IMR-90 (cell line): ENCODE measurements around the gene VPS33A. TPM values are rescaled to one million over a fixed set of nuclear protein-coding genes. Genes with fewer than 3 reads are reported as not detected.

Source experiments
- ATAC-seq: fragments of 200-7000 bp; cut with Tn5 transposase; 2 replicates; pipeline ENCODE4 v1.9.1; 2020; ENCODE audit warnings: low read depth, mild to moderate bottlenecking, moderate library complexity
- BruUV-seq: library from RNA; stranded (reverse); fragments of 400-500 nt; replicated peaks from 2 replicates; lab custom pipeline; 2021; lab: Mats Ljungman, UMichigan
- CTCF ChIA-PET: fragments of 300-600 bp; formaldehyde crosslinking; extraction: SDS; loops from one replicate; lab custom pipeline; 2021; ENCODE audit warnings: antibody characterized with exemption; lab: Yijun Ruan, JAX
- POLR2A ChIA-PET: fragments of 300-600 bp; sonication (Branson Sonifier 250); formaldehyde crosslinking; loops from one replicate; lab custom pipeline; 2022; ENCODE audit warnings: antibody characterized with exemption; ENCODE audit not compliant: unreplicated experiment; lab: Charles Lee
- DNase-seq: peaks from one replicate; pipeline ENCODE4 v3.0.0; 2013
- H2AFZ ChIP-seq: replicated peaks from 2 replicates; pipeline ENCODE3; 2013; ENCODE audit warnings: low read length, mild to moderate bottlenecking; ENCODE audit not compliant: poor library complexity
- H2AK5ac ChIP-seq: 2 replicates; pipeline ENCODE4 v1.6.1; 2013; ENCODE audit warnings: low read depth, low read length, inconsistent platforms
- H2AK9ac ChIP-seq: replicated peaks from 2 replicates; pipeline ENCODE3; 2013; ENCODE audit warnings: mild to moderate bottlenecking, low read depth, low read length, moderate library complexity; ENCODE audit not compliant: poor library complexity
- H2BK120ac ChIP-seq: 2 replicates; pipeline ENCODE4 v1.6.1; 2013; ENCODE audit warnings: low read depth, low read length, inconsistent platforms
- H2BK15ac ChIP-seq: 3 replicates; pipeline ENCODE4 v1.6.1; 2013; ENCODE audit warnings: low read depth, low read length, inconsistent platforms
- H2BK20ac ChIP-seq: 2 replicates; pipeline ENCODE4 v1.6.1; 2013; ENCODE audit warnings: low read depth, mild to moderate bottlenecking, inconsistent platforms, low read length, moderate library complexity
- H2BK5ac ChIP-seq: 2 replicates; pipeline ENCODE4 v1.6.1; 2013; ENCODE audit warnings: mild to moderate bottlenecking, low read depth, low read length, inconsistent platforms; ENCODE audit not compliant: poor library complexity, severe bottlenecking
- H3K14ac ChIP-seq: replicated peaks from 2 replicates; pipeline ENCODE4 v1.6.1; 2013; ENCODE audit warnings: low read depth, low read length, inconsistent platforms
- H3K18ac ChIP-seq: 2 replicates; pipeline ENCODE4 v1.6.1; 2013; ENCODE audit warnings: low read depth, low read length, control low read depth
- H3K23ac ChIP-seq: 2 replicates; pipeline ENCODE4 v1.6.1; 2013; ENCODE audit warnings: low read depth, low read length, inconsistent platforms
- H3K27ac ChIP-seq: 2 replicates; pipeline ENCODE4 v1.5.1; 2013; ENCODE audit warnings: mild to moderate bottlenecking, control low read depth, low read length; ENCODE audit not compliant: insufficient read depth
- H3K27me3 ChIP-seq: 2 replicates; pipeline ENCODE4 v1.6.1; 2013; ENCODE audit warnings: low read length; ENCODE audit not compliant: control insufficient read depth, insufficient read depth
- H3K36me3 ChIP-seq: 2 replicates; pipeline ENCODE4 v1.6.1; 2013; ENCODE audit warnings: low read length, mixed read lengths; ENCODE audit not compliant: control insufficient read depth, insufficient read depth
- H3K4ac ChIP-seq: 2 replicates; pipeline ENCODE4 v1.6.1; 2013; ENCODE audit warnings: low read depth, low read length, inconsistent platforms
- H3K4me1 ChIP-seq: 2 replicates; pipeline ENCODE4 v1.6.1; 2013; ENCODE audit warnings: low read length, mixed read lengths; ENCODE audit not compliant: control insufficient read depth, insufficient read depth
- H3K4me2 ChIP-seq: 2 replicates; pipeline ENCODE4 v1.6.1; 2013; ENCODE audit warnings: low read depth, mild to moderate bottlenecking, control low read depth, low read length, moderate library complexity
- H3K4me3 ChIP-seq: 2 replicates; pipeline ENCODE4 v1.5.1; 2013; ENCODE audit warnings: low read depth, mild to moderate bottlenecking, control low read depth, low read length, moderate library complexity; ENCODE audit not compliant: insufficient read depth
- H3K56ac ChIP-seq: 2 replicates; pipeline ENCODE4 v1.6.1; 2013; ENCODE audit warnings: low read length, inconsistent platforms; ENCODE audit not compliant: insufficient read depth; ENCODE audit errors: extremely low read depth
- H3K79me1 ChIP-seq, 2 experiments: 2 replicates each; pipeline ENCODE4 v1.6.1; 2013; ENCODE audit warnings: low read length in 2 of 2, inconsistent platforms in 1 of 2, low read depth in 1 of 2
- H3K9ac ChIP-seq: 2 replicates; pipeline ENCODE4 v1.6.1; 2013; ENCODE audit warnings: low read depth, low read length, control low read depth
- H3K9me1 ChIP-seq: 2 replicates; pipeline ENCODE4 v1.6.1; 2013; ENCODE audit warnings: low read length, inconsistent platforms; ENCODE audit not compliant: insufficient read depth
- H3K9me3 ChIP-seq: 2 replicates; pipeline ENCODE4 v1.6.1; 2013; ENCODE audit warnings: low read length; ENCODE audit not compliant: control insufficient read depth, insufficient read depth
- H4K20me1 ChIP-seq: 2 replicates; pipeline ENCODE4 v1.6.1; 2013; ENCODE audit warnings: low read length, inconsistent platforms; ENCODE audit not compliant: insufficient read depth
- H4K5ac ChIP-seq: 2 replicates; pipeline ENCODE4 v1.6.1; 2013; ENCODE audit warnings: mild to moderate bottlenecking, low read depth, low read length, control low read depth
- H4K8ac ChIP-seq, 2 experiments: 2 replicates each; pipeline ENCODE4 v1.6.1; 2013; ENCODE audit warnings: low read depth in 2 of 2, low read length in 2 of 2, control low read depth in 1 of 2, inconsistent platforms in 1 of 2
- H4K91ac ChIP-seq: 2 replicates; pipeline ENCODE4 v1.6.1; 2013; ENCODE audit warnings: low read depth, low read length, inconsistent platforms; ENCODE audit not compliant: insufficient read depth
- BHLHE40 ChIP-seq: fragments of 150-350 bp; IDR thresholded peaks from 2 replicates; pipeline ENCODE4 v1.6.1; 2016; ENCODE audit warnings: mild to moderate bottlenecking, low read depth, low read length
- CEBPB ChIP-seq: IDR thresholded peaks from 2 replicates; pipeline ENCODE4 v1.6.1; 2012; ENCODE audit warnings: low read depth, low read length, improper control_type of control experiment
- CHD1 ChIP-seq: IDR thresholded peaks from 2 replicates; pipeline ENCODE4 v1.6.1; 2012; ENCODE audit warnings: low read depth, low read length, improper control_type of control experiment
- MAFK ChIP-seq: IDR thresholded peaks from 2 replicates; pipeline ENCODE4 v1.6.1; 2012; ENCODE audit warnings: low read depth, low read length, improper control_type of control experiment
- MAZ ChIP-seq: IDR thresholded peaks from 2 replicates; pipeline ENCODE4 v1.6.1; 2012; ENCODE audit warnings: low read depth, mild to moderate bottlenecking, low read length, improper control_type of control experiment, moderate library complexity, borderline replicate concordance
- MXI1 ChIP-seq: IDR thresholded peaks from 2 replicates; pipeline ENCODE4 v1.6.1; 2012; ENCODE audit warnings: low read depth, mild to moderate bottlenecking, low read length, moderate library complexity, borderline replicate concordance
- NFE2L2 ChIP-seq: fragments of 150-350 bp; IDR thresholded peaks from 2 replicates; pipeline ENCODE4 v1.6.1; 2016; ENCODE audit warnings: low read depth, mild to moderate bottlenecking, low read length
- POLR2A ChIP-seq: IDR thresholded peaks from 2 replicates; pipeline ENCODE4 v1.6.1; 2012; ENCODE audit warnings: mild to moderate bottlenecking, low read depth, low read length
- RAD21 ChIP-seq: IDR thresholded peaks from 2 replicates; pipeline ENCODE4 v1.6.1; 2012; ENCODE audit warnings: low read length, improper control_type of control experiment
- RCOR1 ChIP-seq: IDR thresholded peaks from 2 replicates; pipeline ENCODE4 v1.6.1; 2012; ENCODE audit warnings: mild to moderate bottlenecking, low read length, improper control_type of control experiment; ENCODE audit not compliant: insufficient replicate concordance
- SMC3 ChIP-seq: fragments of 150-350 bp; IDR thresholded peaks from 2 replicates; pipeline ENCODE4 v1.6.1; 2016; ENCODE audit warnings: low read depth, mild to moderate bottlenecking, antibody characterized with exemption, low read length, moderate library complexity
- WGBS, 2 experiments: methylation state at CpG; one replicate each; pipeline versions ENCODE4 v1.1.5 to v1.1.7; 2013; ENCODE audit warnings: missing lambda C conversion rate in 2 of 2; ENCODE audit not compliant: insufficient read length in 1 of 2; ENCODE audit errors: extremely low coverage in 2 of 2; 5-methylcytosine and 5-hydroxymethylcytosine counted together
- dilution Hi-C: fragments of 300-500 bp; cut with HindIII; formaldehyde crosslinking; loops from one replicate; pipeline ENCODE4 v1.14.3; 2018; ENCODE audit warnings: low sequenced_read_pairs; ENCODE audit not compliant: unreplicated experiment
- in situ Hi-C: fragments of 300-500 bp; cut with MboI; formaldehyde crosslinking; loops from 3 replicates; pipeline ENCODE4 v1.14.3; 2019; ENCODE audit warnings: low sequenced_read_pairs, inconsistent platforms, mixed read lengths
- intact Hi-C: fragments of 100-400 bp; cut with micrococcal nuclease; formaldehyde crosslinking; loops from 2 replicates; pipeline ENCODE4 v1.10.0; 2022
- polyA plus RNA-seq, 3 experiments: library from polyadenylated mRNA; depleted of rRNA; stranded (reverse); fragments of >200 nt; gene quantifications; 2 replicates each; pipeline ENCODE4 v1.2.3, GENCODE V29; 2012; ENCODE audit warnings: low replicate concordance in 1 of 3
- total RNA-seq: library from RNA; depleted of rRNA; stranded (reverse); fragments of >200 nt; gene quantifications from 2 replicates; pipeline ENCODE4 v1.2.3, GENCODE V29; 2012
- TF ChIP-seq, protein P1 (sequence below): fragments of 150-350 bp; IDR thresholded peaks from 2 replicates; pipeline ENCODE4 v1.6.1; 2017; ENCODE audit warnings: mild to moderate bottlenecking, antibody characterized with exemption, low read length, low read depth
- TF ChIP-seq, protein P2 (sequence below): conservative IDR thresholded peaks from 2 replicates; pipeline ENCODE4 v1.5.1; 2012; ENCODE audit warnings: mild to moderate bottlenecking, low read depth, low read length, improper control_type of control experiment

The VPS33A gene
- total and polyA plus RNA-seq, 2 of the 4 experiments (the other 2 are of a cell fraction) = 14.0 to 20.3 TPM

- Histone ChIP-seq H2BK15ac (no peak overlapping the region), H3K27ac (no peak overlapping the region), H3K27me3 (no peaks in the 10 kb centered on the region), H3K4me3 (no peak overlapping the region), H4K5ac (no peak overlapping the region), H3K18ac (no peak overlapping the region), H3K9me3 (no peaks in the 10 kb centered on the region), H4K91ac (no peak overlapping the region), H3K9me1 (peaks cover 5% of the 10 kb centered on the region; the same call in 1 of the 2 replicates), H2AK5ac (no peak overlapping the region), H3K36me3 (peaks cover 19% of the 10 kb centered on the region), H3K4me2 (no peak overlapping the region), H3K4ac (no peak overlapping the region), H2BK5ac (no peak overlapping the region), H3K14ac (no peak overlapping the region), H2BK20ac (no peak overlapping the region), H2AK9ac (no peak overlapping the region), H4K20me1 (no peaks in the 10 kb centered on the region), H4K8ac (no peak overlapping the region), H3K79me1 (peaks cover 0 to 3% of the 10 kb centered on the region in 2 experiments; a peak in 3 of 4 replicates), H3K4me1 (no peaks in the 10 kb centered on the region), H3K56ac (no peak overlapping the region), H3K9ac (no peak overlapping the region), H3K23ac (no peak overlapping the region), H2AFZ (no peak overlapping the region), H2BK120ac (no peak overlapping the region)
- WGBS, 2 experiments = 100% methylated on average over 5 of the region's 6 CpGs; no CpG with 5 or more reads in 1 of the 2 experiments
- DNase-seq (no peak), ATAC-seq (no peak)
- dilution Hi-C loops = no loop called here
- no TSS peak for BruUV-seq
- ChIA-PET CTCF (no interaction called here), POLR2A (no interaction called here)
- no peak for TF ChIP-seq BHLHE40
- TF ChIP-seq RCOR1 = no peak
- TF ChIP-seq RAD21 = no peak
- TF ChIP-seq, protein P1, sequence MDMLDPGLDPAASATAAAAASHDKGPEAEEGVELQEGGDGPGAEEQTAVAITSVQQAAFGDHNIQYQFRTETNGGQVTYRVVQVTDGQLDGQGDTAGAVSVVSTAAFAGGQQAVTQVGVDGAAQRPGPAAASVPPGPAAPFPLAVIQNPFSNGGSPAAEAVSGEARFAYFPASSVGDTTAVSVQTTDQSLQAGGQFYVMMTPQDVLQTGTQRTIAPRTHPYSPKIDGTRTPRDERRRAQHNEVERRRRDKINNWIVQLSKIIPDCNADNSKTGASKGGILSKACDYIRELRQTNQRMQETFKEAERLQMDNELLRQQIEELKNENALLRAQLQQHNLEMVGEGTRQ = no peak
- TF ChIP-seq NFE2L2 = no peak
- no peak for TF ChIP-seq CHD1
- TF ChIP-seq SMC3 = no peak
- no peak for TF ChIP-seq MXI1
- TF ChIP-seq POLR2A = no peak
- no peak for TF ChIP-seq MAZ
- TF ChIP-seq, protein P2, sequence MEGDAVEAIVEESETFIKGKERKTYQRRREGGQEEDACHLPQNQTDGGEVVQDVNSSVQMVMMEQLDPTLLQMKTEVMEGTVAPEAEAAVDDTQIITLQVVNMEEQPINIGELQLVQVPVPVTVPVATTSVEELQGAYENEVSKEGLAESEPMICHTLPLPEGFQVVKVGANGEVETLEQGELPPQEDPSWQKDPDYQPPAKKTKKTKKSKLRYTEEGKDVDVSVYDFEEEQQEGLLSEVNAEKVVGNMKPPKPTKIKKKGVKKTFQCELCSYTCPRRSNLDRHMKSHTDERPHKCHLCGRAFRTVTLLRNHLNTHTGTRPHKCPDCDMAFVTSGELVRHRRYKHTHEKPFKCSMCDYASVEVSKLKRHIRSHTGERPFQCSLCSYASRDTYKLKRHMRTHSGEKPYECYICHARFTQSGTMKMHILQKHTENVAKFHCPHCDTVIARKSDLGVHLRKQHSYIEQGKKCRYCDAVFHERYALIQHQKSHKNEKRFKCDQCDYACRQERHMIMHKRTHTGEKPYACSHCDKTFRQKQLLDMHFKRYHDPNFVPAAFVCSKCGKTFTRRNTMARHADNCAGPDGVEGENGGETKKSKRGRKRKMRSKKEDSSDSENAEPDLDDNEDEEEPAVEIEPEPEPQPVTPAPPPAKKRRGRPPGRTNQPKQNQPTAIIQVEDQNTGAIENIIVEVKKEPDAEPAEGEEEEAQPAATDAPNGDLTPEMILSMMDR = no peak
- TF ChIP-seq MAFK = no peak
- TF ChIP-seq CEBPB = no peak
- in situ Hi-C loops = no loop called here
- intact Hi-C loops = no loop called here
These were observed 16.2 kb downstream of the VPS33A start for GRCh38 chr12:122250047-122250446.
